GM21423 (cell line): ENCODE measurements around the gene CLCF1.

Experiments used
- ATAC-seq: cut with Tn5 transposase; IDR thresholded peaks from one replicate; pipeline ENCODE4 v1.9.1; 2021; ENCODE audit warnings: mild to moderate bottlenecking, moderate library complexity; ENCODE audit not compliant: unreplicated experiment

The CLCF1 gene

DNA sequence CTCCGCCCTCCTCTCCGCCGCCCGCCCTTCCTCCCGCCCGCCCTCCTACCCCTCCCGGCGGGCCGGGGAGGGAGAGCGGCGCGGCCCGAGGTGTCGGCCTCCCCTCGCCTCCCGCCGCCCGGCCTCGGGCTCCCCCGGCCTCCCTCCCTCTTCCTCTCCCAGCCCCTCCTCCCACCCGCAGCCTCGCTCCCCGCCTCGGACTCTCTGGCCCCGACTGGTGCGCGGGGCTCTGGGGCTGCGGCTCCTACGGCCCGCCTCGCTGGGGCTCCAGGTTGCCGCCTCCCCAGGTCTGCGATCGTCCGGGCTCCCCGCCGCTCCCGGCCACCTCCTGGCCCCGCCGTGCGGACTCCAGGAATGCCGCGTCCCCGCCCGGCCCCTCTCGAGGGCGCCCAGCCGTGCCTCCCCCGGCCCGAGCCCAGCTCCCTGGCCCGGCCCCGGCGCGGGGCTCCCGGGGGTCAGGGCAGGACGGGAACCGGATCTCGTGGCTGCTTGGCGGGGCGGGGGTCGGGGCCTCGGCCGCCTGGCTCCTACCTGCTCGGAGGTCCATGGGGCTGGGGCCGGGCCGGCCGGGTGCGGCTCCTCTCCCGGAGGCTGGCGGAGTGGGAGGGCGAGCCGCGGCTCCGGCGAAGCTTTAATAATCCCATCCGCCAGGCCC, at the start of gene CLCF1:
TSS of gene CLCF1 (minus strand) at position 606 of the 655 bp plus-strand sequence. CDS start at position 547, 59 bp downstream.
- peak; percentile 16 for ATAC-seq

DNA sequence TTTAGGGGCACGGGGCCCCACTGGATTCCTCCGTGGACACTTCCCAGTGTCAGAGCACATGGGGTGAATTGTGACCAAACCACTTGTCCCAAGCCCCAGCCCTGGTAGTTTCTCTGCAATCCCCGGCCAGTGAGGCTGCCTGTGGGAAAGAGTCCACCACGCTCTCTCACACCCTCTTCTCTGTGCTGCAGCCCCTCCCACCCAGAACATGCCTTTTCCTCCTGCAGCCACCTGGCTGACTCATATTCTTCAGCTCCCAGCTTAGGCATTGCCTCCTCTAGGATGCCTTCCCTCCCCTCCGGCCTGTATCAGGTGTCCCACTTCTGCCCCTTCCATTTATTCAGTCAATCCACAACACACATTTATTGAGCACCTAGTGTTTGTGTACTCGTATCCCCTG, 49.5 kb upstream of the CLCF1 start:
- ATAC-seq: no peak

DNA sequence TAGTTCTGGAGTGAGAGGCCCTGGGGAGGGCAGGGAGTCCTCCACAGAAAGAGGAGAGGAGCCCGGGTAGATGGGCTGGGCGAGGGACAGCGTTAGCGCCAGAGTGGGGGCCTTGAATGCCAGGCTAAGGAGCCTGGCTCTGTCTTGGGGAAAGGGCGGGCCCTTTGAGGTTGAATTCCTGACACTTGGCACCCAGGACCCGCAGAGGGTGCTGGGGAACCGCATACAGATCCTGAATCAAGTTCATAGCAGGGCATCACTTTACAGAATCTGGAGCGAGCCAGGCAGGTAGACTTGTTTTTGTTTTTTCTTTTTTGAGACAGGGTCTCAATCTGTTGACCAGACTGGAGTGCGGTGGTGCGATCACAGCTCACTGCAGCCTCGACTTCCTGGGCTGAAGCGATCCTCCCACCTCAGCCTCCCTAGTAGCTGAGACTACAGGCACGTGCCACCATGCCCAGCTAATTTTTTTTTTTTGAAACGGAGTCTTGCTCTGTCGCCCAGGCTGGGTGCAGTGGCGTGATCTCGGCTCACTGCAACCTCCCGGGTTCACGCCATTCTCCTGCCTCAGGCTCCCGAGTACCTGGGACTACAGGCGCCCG, 48.1 kb upstream of the CLCF1 start:
- ATAC-seq: no peak

DNA sequence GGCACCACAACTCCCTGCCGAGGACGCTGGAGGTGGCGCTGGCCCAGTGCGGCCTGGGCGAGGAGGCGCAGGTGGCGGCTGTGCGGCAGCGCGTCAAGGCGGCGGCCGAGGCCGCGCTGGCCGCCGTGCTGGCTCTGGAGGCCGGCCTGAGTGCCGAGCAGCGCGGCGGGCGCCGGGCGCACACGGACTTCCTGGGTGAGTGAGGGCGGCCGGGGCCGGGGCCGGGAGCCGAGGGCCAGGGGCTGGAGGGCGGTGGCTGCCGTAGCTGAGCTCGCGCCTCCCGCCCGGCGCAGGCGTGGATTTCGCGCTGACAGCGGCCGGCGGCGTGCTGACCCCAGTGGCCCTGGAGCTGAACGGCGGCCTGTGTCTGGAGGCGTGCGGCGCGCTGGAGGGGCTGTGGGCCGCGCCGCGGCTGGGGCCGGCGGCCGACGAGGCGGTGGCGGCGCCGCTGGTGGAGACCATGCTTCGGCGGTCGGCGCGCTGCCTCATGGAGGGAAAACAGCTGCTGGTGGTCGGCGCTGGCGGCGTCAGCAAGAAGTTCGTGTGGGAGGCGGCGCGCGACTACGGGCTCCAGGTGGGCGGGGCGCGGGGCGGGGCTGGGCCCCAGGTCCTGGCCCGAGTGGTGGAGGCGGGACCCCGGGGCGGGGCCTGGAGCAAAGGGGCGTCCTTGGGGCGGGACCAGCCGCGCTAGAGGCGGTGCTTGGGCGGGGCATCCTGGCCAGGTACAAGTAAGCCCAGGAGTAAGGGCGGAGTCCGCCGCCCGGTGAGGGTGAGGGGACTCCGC, 47.4 kb upstream of the CLCF1 start:
- ATAC-seq: peak; percentile 76

GRCh38 chr11:67420147-67420645, 46.8 kb upstream of the CLCF1 start:
- ATAC-seq: no peak

GRCh38 chr11:67419325-67420049, 46.1 kb upstream of the CLCF1 start:
- ATAC-seq: no peak

DNA sequence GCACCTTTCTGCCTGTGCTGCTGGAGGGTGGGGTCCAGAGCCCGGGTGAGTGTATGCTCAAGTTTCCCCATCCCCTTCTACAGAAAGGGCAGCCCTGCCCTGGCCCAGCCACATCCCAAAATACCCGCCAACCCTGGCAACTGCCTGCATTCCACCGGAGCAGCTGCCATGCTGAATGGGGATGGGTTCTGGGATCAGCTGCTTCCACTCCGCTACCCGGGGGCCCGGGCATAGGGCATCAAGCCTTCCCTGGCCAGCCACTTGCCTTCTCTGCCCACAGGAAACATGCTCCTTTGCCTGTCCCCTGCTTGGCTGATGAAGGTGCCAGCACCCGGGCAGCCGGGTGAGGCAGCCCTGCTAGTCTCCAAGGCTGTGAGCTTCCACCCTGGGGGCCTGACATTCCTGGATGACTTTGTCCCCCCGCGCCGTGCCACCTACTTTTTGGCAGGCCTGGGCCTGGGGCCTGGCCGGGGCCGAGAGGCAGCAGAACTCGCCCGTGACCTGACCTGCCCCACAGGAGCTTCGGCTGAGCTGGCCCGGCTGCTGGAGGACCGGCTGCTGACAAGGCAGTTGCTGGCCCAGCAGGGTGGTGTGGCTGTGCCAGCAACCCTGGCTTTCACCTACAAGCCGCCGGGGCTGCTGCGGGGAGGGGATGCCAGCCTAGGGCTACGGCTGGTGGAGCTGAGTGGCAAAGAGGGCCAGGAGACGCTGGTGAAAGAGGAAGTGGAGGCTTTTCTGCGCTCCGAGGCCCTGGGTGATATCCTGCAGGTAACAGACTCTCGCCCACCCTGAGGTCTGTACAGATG, 45.3 kb upstream of the CLCF1 start:
- no peak for ATAC-seq

DNA sequence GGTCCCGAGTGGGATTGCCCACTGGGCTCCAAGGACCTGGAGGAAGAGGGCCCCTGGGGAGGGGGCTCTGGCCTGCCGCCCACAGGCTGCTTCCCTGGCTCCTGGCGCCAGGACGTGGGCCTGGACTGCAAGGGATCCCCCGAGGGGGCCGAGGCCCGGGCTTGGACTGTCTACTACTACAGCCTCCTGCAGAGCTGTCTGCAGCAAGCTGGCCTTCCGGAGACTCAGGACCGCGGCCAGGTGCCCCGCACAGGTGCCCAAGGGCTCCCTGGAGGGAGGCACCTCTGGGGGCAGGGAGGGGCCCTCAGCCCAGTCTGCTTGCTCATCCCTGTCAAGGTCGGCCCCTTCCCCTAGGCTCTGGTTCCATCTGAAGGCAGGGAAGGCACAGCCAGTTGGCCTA, 44.0 kb upstream of the CLCF1 start:
- ATAC-seq: no peak

- no peak for ATAC-seq
Observed at GRCh38 chr11:67416416-67417335, 43.3 kb upstream of the CLCF1 start.

- no peak for ATAC-seq
Observed at GRCh38 chr11:67415501-67416304, 42.3 kb upstream of the CLCF1 start, which contains the start of gene CARNS1. CARNS1 (plus strand) TSS chr11:67415678; CDS start chr11:67416200, 522 bp downstream.

DNA sequence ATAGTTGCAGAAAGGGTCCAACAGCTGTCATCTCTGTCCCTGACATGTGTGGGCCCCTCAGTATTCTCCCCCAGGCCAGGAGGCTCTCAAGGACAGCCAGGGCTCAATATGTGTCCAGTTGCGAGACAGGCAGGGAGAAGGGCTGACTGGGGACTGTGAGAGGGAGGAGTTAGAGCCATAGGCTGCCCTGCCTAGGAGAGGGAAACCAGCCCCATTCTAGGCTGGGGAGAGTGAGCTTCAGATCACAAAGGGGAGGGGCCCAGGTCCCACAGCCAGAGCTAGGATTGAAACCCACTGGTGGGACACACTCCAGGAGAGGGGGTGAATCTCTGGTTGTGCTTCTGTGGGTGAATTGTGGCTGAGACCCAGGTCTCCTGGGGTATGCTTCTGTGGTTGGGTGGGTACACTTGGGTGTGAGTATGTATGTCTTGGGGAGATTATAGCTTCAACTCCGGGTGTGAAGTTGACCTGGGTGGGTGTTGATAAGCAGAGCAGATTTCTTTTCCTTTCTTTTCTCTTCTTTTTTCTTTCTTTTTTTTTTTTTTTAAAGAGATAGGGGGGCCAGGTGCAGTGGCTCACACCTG, 40.0 kb upstream of the CLCF1 start:
- no peak for ATAC-seq

GRCh38 chr11:67412495-67413179, 39.2 kb upstream of the CLCF1 start:
- ATAC-seq: no peak

DNA sequence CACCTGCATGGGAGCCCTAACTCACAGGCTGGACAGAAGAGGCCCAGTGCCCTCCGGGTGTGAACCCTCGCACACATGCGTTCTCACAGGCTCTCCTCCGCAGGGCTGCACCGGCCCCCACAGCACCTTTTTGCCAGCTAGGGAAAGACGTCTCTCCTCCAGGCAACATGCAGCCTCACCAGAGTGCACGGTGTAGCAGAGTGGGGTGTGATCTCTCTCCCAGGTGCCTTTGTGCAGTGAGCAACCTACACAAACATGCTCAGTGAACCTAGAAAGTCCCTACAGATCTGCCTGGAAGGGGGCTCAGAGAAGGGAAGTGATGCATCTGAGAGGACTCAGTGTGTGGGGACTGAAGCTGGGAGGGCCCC, 38.4 kb upstream of the CLCF1 start:
- ATAC-seq: no peak

GRCh38 chr11:67410984-67411784, 37.8 kb upstream of the CLCF1 start:
- ATAC-seq: no peak

- ATAC-seq: no peak
Observed at GRCh38 chr11:67410369-67410831, 37.0 kb upstream of the CLCF1 start.

DNA sequence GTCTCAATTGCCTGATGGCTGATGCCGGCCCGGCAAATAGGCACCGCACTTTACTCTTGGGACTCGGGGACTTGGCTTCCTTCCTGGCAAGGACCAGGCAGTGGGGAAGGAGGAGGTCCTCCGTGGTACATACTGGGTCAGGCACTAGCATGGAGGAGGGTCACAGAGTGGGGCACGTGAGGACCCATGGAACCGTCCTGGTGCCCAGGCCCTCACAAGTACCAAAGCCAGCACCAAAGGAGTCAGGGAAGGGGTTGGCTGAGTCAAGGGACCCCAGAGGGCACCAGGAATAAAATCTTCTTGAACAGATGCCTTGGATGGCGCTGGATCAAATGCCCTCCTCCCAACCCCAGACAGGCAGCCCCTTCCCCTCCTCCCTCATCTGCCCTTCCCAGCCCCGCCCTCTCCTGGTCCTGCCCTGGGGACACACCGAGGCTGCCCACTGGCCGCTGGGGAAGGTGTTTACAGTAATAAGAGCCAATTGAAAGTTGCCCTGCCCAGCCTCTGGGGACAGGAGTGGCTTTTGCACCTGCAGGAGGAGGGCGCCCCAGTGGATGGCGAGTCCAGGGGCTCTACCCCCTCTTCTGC, 36.5 kb upstream of the CLCF1 start:
- no peak for ATAC-seq
